Fibroblast of villous mesenchyme (primary cell): ENCODE measurements around the gene PBX1. TPM values are rescaled to one million over a fixed set of nuclear protein-coding genes. Genes with fewer than 3 reads are reported as not detected.

Source experiments
- DNase-seq: peaks from one replicate; pipeline ENCODE4 v3.0.0-alpha.2; 2010; ENCODE audit warnings: low read depth
- H3K4me3 ChIP-seq: 2 replicates; pipeline ENCODE4 v1.5.1; 2011; ENCODE audit warnings: low read depth, mild to moderate bottlenecking, low read length
- total RNA-seq: library from RNA; depleted of rRNA; stranded (reverse); fragments of >200 nt; gene quantifications from 2 replicates; pipeline ENCODE4 v1.2.3, GENCODE V29; 2012
- TF ChIP-seq, protein P1 (sequence below): IDR thresholded peaks from 2 replicates; pipeline ENCODE4 v1.5.1; 2012; ENCODE audit warnings: low read depth, mild to moderate bottlenecking, low read length; ENCODE audit not compliant: insufficient read depth

The PBX1 gene
- total RNA-seq, 1 donor = 67.4 TPM

GRCh38 chr1:164660775-164661174 lies 101.8 kb downstream of the PBX1 start:
- TF ChIP-seq, protein P1, sequence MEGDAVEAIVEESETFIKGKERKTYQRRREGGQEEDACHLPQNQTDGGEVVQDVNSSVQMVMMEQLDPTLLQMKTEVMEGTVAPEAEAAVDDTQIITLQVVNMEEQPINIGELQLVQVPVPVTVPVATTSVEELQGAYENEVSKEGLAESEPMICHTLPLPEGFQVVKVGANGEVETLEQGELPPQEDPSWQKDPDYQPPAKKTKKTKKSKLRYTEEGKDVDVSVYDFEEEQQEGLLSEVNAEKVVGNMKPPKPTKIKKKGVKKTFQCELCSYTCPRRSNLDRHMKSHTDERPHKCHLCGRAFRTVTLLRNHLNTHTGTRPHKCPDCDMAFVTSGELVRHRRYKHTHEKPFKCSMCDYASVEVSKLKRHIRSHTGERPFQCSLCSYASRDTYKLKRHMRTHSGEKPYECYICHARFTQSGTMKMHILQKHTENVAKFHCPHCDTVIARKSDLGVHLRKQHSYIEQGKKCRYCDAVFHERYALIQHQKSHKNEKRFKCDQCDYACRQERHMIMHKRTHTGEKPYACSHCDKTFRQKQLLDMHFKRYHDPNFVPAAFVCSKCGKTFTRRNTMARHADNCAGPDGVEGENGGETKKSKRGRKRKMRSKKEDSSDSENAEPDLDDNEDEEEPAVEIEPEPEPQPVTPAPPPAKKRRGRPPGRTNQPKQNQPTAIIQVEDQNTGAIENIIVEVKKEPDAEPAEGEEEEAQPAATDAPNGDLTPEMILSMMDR = no peak
- DNase-seq = no peak

GRCh38 chr1:164662462-164662861 lies 103.5 kb downstream of the PBX1 start:
- no peak overlapping the region for H3K4me3 ChIP-seq
- TF ChIP-seq, protein P1 = no peak
- DNase-seq = no peak

More at GRCh38 chr1:164660775-164661174, 101.8 kb downstream of the PBX1 start:
- H3K4me3 ChIP-seq = no peak overlapping the region

- TF ChIP-seq, protein P1 = no peak
- no peak overlapping the region for H3K4me3 ChIP-seq
- DNase-seq = no peak
Observed at GRCh38 chr1:164662955-164663354, 104.0 kb downstream of the PBX1 start.

GRCh38 chr1:164664127-164664526 lies 105.1 kb downstream of the PBX1 start:
- H3K4me3 ChIP-seq = no peak overlapping the region
- DNase-seq = no peak
- TF ChIP-seq, protein P1 = no peak

GRCh38 chr1:164667001-164667400 lies 108.0 kb downstream of the PBX1 start:
- no peak overlapping the region for H3K4me3 ChIP-seq
- DNase-seq = no peak
- TF ChIP-seq, protein P1 = no peak

DNA sequence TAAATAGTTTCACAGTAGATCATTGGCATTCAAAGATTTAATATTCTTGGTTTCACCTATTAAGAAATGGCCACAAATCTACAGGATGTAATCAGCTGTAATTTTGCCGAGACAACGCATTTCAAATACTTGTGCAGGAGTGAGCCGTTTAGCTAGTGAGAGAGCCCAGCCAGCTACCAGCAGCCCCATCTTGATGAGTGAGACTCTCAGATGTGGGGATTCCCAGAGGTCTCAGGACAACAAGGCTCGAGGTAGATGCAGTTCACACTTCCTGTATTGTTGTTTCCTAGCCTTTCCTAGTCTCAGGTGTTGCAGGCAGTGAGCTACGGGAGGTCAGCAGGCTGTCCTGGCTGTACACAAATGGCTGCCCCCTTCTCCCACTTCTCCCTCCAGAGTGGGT lies 108.6 kb downstream of the PBX1 start:
- TF ChIP-seq, protein P1 = no peak
- DNase-seq = no peak
- H3K4me3 ChIP-seq = no peak overlapping the region
